Activated T-helper 9 cell treated with anti-CD3 and anti-CD28 coated beads, Interleukin-2, amount 50 U/mL, for 16 hours (primary cell): ENCODE results near the gene DNAJB11.
"Not testable (repeated sequence)": the region's sequence is repeated elsewhere in the genome, so short reads cannot be mapped to it uniquely, and the experiment has no call there.

Experiments
- DNase-seq: peaks from one replicate; pipeline ENCODE4 v3.0.0-alpha.2; 2020; ENCODE audit warnings: low read depth

The DNAJB11 gene

DNA sequence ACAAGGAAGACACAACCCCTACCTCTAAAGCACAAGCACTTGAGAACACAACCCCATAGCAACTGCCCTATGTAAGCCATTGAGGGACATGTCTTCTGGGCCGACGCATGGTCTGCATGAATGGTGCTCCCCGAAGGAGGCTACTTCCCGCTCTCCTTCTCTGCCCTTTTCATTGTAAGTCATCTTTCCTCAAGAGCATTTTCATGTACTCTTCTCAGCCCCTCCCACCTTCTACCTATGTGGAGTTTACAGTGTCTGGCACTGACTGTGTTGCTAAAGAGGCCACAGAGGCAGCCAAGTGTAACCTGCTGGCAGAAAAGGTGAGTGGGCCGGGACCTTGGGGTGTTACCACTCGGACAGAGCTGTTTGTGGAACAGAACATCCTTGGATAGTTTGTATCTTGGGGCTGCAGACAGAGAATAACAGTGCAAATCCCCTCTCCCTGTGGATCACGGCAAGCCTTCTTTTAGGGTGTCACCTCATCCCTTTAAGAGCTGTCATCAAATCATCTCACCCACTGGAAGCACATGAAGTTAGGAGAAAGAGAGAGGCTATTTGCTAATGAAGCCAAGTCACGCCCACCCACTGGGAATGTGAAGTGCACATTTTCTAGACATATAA is 47.9 kb downstream of the DNAJB11 start:
- DNase-seq, result no peak

DNA sequence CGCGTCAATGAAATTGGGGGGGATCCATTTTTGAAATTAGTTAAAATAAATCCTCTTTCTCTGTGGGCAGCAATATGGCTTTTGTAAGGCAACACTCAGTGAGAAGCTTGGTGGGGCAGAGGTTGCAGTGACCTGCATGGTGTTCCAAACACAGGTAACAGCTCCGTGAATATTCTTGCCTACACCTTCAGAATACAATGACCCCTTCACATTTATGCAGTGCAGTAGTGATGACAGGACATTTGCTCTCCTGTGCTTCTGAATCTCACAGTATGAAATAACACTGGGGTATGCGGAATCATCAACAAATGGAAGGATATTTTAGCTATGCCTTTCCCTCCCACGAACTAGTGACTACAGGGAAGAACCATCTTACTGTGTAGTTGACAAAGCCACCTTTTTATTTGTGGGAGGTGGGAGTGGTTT is 49.3 kb downstream of the DNAJB11 start:
- DNase-seq, result no peak

DNA sequence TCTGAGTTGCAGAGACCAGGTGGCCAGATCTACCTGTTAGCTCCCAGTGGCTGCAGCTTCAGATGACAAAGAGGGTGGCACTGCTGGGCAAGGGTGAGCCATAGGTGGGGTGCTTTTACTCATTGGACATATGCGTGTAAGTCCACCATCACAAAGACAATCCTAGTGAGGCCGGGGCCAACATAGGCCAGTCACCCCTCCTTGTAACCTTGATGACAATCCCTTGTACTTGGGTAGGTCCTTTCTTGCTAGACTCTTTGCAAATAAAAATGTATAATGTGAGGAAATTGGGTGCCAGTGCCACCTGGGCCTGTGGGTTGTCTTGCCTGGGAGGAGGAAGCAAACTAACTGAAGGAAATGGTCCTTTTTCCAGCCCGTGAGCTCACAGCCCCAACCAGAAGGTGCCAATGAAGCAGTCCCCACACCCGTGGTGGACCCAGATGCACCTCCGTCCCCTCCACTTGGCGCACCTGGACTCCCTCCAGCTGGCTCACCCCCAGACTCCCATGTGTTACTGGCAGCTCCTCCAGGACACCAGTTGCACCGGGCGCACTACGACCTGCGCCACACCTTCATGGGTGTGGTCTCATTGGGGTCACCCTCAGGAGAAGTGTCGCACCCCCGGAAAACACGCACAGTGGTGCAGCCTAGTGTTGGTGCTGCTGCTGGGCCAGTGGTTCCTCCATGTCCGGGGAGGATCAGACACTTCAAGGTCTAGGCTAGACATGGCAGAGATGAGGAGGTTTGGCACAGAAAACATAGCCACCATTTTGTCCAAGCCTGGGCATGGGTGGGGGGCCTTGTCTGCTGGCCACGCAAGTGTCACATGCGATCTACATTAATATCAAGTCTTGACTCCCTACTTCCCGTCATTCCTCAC is 49.9 kb downstream of the DNAJB11 start:
- no peak for DNase-seq

DNA sequence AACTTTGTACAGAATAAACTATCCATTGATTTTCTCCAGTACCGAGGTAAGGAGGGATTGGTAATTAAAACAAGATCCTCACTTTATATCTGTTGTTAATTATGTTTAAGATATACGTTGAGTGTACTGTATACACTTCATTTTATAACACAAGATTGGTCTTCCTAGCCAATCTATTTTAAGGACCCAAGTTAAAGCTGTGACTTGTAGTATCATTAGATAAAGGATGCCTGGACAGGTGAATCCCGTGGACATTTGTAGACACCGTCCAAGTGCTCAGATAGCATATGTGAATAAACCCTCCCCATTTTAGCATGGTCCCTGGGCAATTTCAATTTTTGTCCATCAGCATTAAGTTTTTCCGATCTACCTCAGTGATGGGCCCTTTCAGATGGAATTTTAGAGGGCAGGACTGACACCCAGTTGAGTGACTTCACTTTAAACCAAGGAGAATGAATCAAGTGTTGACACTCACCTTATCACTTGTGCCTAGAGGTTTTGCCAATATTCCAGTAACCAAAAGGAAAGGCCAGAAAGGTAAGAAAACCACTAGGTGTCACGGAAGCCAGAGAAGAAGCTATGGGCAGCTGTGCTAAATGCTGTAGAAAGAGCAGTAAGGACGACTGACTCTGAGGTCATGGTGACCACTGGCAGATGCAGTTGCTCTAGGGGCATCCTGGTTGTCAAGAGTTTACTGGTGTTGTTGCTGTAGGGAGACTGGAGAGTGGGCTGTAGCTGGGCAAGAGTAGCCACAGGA is 51.6 kb downstream of the DNAJB11 start:
- DNase-seq, result no peak

DNA sequence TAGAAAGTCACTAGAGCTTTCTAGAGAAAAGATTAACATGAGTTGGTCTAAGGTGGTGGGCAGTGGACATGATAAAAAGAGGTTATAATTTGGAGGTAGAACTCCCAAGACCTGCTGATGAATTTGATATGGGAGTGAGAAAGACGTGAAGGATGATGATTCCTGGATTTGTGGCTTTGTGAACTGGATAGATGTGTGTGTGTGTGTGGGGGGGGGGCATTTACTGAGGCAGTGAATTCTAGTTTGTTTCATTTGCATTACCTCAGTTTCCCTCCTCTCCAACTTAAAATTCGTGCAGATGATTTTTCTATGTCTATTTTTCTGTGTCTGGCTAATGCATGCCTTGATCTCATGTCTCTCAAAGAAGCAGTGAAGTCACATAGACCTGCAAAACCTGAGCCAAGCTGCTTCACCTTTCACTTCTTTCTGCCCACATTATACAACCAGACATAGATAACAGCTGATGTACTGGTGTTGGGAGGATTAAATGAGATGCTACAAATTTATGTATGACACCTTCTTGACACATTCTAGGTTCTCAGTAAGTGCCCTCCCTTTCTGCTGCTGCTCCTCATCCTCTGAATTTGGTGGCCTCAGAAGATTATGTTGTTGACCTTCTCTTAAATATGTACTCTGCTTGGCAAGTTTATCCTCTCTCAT is 52.3 kb downstream of the DNAJB11 start:
- DNase-seq, result no peak

DNA sequence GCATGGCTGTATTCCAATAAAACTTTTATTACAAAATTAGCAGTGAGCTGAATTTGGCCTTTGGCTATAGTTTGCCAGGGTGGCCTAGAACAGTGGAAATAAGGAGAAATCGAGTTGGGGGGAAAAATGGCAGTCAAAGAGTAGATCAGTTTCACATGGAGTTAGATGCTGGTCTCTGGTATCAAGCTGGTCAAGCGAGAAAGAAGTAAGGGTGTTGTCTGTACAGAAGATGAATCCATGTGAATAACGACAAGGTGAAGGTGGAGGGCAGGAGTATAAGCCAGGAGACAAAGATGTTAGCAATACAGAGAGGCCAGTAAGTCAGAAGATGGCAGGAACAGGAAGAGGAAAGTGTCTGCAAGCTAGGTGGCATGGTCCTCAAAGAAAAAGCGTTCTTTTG is 54.1 kb downstream of the DNAJB11 start:
- no peak for DNase-seq

DNA sequence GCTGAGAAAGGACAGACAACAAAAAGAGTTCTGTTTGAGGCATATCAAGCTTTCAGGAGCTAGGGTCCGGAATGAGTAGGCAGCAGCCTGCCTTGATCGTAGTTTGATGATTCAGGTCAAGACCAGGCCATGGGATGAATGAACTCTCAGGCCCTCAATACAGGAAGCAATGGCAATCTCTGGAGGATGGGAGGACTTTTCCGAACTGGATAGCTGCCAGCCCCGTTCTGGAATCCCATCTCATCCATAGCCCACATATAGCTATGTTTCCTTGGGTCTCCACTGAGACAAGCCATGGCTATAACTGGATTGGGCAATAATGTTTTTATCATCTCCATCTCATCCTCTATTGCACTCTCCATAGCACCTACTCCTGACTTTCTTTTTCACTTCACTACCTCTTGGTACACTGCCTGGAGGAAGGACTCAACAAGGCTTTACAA is 55.1 kb downstream of the DNAJB11 start:
- no peak for DNase-seq

DNA sequence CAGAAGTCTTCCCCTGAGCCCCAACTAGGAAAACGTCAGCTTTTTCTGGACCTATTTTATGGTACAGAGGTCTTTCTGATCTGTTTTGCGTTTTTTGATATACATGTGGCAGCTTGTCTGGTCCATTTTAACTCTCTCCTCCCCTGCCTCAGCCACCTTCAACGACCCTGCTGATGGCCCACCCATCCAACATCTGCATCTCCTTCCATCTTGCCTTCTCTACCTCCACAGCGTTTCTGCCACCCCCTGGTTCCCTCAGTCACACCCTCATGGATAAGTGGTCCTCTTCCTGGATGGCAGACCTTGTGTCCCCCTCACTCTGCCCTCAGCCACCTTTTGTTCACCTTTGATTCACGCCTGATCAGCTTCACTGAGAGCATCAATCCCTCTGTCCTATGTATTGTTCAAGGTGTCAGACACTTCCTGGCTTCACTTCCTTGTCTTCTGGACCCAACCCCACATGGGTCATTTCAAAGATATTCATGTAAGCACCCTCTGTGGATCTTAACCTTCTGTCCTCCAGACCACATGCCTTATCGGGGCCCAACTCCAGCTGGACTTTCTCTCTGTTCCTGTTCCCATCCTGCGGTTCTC is 55.8 kb downstream of the DNAJB11 start:
- no peak for DNase-seq

DNA sequence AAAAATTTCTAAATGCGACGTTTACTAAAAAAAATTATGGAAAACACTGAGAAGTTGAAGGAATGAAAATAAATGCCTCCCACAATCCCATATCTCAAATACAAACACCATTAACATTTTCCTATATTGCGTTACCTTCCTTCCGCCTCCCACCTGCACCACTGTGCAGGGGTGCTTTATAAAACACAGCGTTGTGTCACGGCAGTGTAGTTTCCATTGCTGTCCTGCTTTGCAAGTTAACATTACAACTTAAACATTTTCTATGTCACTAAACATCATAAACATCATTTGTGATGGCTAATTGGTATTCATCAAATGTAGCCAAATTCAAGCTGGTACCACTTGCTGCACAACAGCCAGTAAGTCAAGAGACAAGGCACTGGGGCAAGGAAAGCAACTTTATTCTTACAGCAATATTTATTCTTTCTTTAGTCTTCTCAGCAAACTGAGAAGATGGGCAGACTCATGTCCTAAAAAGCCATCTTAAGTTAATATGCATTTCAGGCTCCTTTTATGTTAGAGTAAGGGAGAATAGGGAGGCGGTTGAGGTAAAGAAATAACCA is 57.4 kb downstream of the DNAJB11 start:
- no peak for DNase-seq

DNA sequence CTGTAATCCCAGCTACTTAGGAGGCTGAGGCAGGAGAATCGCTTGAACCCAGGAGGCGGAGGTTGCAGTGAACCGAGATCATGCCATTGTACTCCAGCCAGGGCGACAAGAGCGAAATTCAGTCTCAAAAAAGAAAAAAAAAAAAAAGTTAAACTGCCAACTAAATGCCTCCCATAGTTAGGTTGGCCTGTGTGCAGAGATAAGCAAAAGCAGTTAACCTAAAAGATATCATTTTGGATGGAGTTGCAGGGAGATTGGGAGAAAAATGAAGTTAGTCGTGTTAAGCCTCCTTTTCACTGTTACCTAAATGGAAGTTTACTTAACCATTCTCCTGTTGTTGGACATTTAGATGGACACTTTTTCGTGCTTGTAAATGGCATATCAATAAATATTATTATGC is 58.2 kb downstream of the DNAJB11 start:
- no peak for DNase-seq

DNA sequence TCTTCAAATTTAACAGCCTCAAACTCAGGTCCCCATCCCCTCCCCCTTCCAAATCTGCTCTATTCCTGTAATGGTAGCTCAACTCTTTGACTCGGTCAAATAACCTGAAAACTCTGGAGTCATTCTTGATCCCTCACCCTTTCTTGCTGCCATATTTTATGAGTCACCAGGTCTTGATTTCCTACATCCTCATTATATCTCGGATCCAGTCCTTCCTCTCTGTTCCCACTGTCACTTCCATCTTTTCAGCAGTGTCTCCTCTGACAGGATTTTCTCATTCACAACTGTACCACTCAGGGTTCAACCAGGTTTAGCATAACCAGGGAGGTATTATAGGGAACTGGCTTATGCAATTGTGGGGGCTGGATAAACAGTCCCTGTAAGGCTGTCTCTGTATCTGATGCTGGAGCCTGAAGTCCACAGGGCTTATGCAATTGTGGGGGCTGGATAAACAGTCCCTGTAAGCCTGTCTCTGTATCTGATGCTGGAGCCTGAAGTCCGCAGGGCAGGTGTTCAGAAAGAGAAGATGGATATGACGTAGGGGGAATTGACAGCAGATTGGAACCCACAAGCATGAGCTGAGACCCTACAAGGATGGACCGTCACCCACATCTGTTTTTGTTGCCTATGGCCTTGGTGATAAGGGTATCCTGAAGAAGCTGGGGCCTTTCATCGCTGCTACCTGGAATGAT is 60.6 kb downstream of the DNAJB11 start:
- no peak for DNase-seq

DNA sequence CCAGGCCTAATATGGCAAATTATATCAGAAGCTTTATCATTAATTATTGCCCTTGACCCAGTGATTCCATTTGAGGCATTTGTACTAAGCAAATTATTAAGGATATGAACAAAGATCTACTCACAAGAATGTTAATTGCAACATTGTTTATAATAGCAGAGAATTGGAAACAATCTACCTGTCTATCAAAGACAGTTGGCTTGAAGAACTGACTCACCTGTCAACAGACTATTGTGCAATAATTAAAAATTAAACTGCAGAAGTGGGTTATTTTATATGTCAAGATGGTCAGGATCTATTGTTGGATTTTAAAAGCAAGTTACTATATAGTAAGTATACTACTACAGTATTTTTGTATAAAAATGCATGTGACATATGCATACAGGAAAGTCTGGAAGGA is 63.0 kb downstream of the DNAJB11 start:
- DNase-seq, result no peak

DNA sequence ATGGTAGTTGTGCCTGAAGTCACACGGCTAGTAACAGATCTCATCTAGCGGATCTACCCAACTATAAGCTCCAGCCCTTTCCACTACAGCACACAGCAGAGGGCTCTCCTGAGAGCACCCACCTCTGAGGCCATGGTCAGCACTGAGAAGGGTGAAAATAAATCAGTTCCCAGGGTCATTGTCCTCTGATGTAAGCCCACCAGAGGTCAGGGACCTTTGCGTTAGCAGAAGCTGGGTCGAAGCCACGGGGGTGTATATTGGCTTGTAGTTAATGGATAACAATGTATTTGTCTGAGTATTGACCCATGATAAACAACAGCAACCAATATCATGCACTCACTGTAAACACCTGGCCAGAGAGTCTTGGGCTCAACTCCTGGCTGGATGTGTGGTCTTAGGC is 63.7 kb downstream of the DNAJB11 start:
- DNase-seq, result not testable (repeated sequence)
